GM19468 (cell line): ENCODE data around the gene IBA57.

Source experiments
- ATAC-seq: cut with Tn5 transposase; IDR thresholded peaks from one replicate; pipeline ENCODE4 v1.9.1; 2021; ENCODE audit warnings: mild to moderate bottlenecking, moderate library complexity, moderate number of reproducible peaks; ENCODE audit not compliant: unreplicated experiment; ENCODE audit errors: extremely low read depth

Gene IBA57

DNA sequence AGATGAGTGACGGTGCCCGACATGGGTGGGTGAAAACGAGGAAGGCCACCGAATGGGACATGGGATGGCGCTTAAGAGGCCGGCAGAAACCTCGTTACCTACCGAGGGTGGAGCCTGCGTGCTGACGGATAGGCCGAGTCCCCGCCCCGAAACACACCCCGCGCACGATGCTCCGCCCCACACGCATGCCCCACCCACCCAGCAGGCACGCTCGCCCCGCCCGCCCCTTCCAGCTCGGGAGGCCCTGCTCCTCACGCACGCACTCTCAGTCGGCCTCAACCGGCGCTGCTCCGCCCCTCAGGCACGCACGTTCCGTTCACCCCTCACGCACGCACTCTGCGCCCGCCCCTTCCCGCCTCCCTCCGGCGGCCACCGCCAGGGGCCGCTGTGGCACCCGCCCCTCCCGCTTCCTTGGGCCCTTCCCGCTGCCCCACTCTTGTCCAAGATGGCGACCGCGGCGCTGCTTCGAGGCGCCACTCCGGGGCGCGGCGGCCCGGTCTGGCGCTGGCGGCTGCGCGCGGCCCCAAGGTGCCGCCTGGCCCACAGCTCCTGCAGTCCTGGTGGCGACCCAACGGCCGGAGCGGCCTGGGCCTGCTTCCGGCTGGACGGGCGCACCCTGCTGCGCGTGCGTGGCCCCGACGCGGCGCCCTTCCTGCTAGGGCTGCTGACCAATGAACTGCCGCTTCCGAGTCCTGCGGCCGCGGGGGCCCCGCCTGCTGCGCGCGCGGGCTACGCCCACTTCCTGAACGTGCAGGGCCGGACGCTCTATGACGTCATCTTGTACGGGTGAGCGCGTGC, at the start of gene IBA57:
Gene IBA57 (plus strand): TSS at position 433 of the 798 bp plus-strand sequence. CDS start 13 bp downstream, at position 446.
- peak; percentile 84 for ATAC-seq

- no peak for ATAC-seq
These were observed 48.3 kb upstream of the IBA57 start for GRCh38 chr1:228117335-228117734.

GRCh38 chr1:228118040-228118439, 47.6 kb upstream of the IBA57 start:
- no peak for ATAC-seq

DNA sequence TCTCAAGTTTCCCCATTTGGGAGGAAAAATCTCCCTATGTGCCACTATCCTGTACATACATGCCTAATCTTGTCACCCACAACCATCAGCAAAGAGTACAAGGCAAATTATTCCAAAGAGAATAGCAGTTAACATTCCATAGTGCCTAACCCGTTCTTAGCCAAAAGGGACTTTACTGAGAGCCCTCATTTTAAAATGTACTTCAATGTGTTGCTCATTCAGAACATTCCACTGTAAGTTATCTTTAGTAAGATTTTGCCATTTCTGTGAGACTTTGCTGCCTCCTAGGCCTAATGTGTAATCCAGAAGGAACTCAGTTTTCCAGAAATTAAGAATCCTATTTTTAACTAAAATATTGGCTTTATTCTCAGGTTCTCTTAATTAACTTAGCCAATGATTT, 45.3 kb upstream of the IBA57 start:
- no peak for ATAC-seq

DNA sequence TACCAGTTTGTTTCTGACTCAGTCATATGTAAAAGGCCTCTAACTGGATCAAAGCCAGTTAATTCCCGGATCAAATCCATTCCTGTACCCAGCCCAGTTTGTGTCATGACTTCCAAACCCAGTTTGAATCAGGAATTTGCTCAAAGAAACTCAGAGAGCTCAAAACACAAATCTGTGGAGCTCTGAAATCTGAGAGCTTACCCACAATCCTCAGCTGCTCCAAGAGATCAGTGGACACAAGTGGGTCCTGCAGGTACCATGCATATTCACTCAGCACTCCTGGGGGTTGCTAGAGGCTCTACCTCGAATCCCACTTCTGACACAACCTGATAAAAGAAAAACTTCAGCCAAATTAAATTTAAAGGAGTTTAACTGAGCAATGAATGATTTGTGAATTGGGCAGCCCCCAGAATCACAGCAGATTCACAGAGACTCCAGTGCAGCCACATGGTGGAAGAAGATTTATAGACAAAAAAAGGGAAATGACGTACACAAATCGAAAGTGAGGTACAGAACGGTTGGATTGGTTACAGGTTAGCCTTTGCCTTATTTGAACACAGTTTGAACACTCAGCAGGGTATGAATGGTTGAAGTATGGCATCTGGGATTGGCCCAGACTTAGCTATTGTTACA, 44.6 kb upstream of the IBA57 start:
- ATAC-seq: no peak

- ATAC-seq: no peak
These were observed 42.6 kb upstream of the IBA57 start for GRCh38 chr1:228122921-228123441.

GRCh38 chr1:228123505-228123904, 42.1 kb upstream of the IBA57 start:
- ATAC-seq: no peak

- no peak for ATAC-seq
These were observed 40.4 kb upstream of the IBA57 start for GRCh38 chr1:228125185-228125584.

DNA sequence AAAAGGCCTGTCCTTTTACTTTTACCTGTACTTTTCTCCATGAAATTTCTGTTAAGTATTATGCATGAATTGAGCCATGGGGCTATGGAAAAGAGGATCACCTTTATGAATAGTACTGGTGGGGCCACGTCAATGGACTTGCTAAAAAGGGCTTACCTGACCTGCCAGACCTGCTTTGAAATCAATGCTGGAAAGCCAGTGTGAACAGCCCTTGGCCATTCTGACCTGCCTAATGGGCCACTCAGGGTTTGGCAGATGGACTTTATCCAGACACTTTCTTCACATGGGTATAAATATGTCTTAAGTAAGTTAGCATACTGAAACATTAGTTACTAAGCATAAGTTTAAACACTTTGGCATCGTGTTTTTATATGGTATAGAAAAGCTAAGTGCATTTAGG, 33.8 kb upstream of the IBA57 start:
- no peak for ATAC-seq

DNA sequence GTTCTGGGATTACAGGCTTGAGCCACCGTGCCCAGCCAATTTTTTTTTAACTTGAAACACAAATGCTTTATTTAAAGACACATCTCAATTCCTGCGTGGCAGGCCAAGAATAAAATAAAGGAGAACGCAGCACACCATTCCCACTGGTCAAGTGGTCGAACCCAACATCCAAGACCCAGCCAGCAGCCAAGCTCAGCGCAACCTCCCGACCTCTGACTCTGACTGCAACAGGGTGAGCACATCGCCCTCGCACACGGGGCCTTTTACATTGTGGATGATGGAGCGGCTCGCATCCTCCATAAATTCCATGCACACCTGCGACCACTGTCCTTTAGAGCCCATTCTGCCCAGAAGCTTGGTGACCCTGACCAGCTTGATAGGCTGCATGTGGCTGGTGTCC, 31.0 kb upstream of the IBA57 start:
- no peak for ATAC-seq

- no peak for ATAC-seq
These were observed 28.7 kb upstream of the IBA57 start for GRCh38 chr1:228136901-228137300.

- no peak for ATAC-seq
These were observed 26.1 kb upstream of the IBA57 start for GRCh38 chr1:228139406-228139930.

DNA sequence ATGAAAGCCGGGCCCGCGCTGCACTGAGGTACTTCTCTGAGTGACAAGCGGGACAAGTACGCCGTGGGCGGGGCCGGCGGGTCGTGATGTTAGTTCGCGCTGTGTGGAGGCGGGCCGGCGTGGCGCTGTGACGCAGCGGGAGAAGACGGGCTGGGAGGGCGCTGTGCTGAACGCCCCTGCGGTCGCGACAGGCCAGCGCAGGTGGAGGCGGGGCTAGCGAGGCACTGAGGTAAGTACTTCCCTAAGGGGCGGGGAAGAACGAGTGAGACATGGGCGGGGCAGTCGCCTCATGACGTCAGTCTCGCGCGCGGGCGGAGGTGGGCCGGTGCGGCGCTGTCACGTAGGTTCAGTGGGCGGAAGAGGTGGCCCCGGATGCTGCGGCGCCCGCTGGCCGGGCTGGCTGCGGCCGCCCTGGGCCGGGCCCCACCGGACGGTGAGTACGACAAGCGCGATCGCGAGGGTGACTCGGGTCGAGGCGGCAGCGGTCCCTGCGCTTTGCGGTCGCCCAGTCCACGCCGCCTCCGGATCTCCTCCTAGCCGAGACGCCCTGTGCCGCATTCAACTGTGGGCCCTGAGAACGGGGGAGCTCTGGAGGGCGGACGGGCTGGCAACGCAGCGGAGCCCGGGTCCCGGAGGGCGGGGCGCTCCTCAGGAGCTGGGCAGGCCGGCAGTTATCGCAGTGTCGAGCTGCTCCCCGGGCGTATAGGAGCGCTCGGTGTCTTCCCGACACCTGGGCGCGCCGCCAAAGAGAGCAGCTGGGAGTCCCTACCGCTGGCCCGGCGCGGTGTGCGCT, 25.5 kb upstream of the IBA57 start, which contains the start of gene GUK1:
Gene GUK1 (plus strand): TSS at position 349 of the 793 bp plus-strand sequence. CDS start 24 bp downstream, at position 373.
- ATAC-seq: peak; percentile 91

- ATAC-seq: no peak
These were observed 24.8 kb upstream of the IBA57 start for GRCh38 chr1:228140724-228141225.

GRCh38 chr1:228141226-228142044, 24.2 kb upstream of the IBA57 start:
- ATAC-seq: no peak

GRCh38 chr1:228142155-228142691, 23.4 kb upstream of the IBA57 start:
- no peak for ATAC-seq

GRCh38 chr1:228142701-228143136, 22.9 kb upstream of the IBA57 start:
- no peak for ATAC-seq

DNA sequence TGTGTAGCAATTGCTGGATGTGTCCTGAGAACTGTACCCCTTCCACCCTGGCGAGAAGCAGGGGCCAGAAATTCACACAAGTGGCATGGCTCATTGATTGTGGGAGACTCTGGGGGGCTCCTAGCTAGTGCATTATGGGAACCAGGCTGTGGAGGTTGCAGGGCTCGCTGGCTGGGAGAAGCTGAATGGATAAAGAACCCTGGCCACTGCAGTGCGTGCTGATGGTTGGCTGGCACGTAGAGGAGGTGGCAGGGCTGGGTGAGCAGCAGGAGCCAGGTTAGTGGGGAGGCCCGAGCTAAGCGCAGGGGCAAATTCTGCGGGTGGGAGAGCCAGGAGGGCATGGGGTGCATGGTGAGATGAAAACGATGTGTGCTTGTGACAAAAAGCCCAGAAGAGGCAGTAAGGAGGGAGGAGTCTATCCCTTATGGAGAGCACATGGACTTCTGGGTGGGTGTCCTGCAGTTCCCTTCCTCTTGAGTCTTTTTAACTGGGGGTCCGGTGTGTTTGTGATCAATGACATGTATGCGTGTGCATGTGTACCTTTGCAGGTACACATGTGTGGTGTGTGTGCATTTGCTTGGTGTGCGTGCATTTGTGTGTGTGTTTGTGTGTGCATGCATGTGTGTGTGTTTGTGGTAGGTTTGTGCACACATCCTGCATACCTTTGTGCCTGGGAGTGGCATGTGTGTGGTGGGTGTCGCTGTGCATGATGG, 22.0 kb upstream of the IBA57 start:
- ATAC-seq: no peak
